GM13976 (cell line): ENCODE measurements around the gene C3orf18.

Experiments used
- DNase-seq: peaks from one replicate; pipeline ENCODE4 v3.0.0; 2012; ENCODE audit warnings: low spot score
- in situ Hi-C: fragments of 300-500 bp; cut with MboI; formaldehyde crosslinking; loops from one replicate; pipeline ENCODE4 v1.12.0; 2022; ENCODE audit warnings: low sequenced_read_pairs, mixed read lengths, inconsistent platforms; ENCODE audit not compliant: unreplicated experiment
- TF ChIP-seq, protein P1 (sequence below): IDR thresholded peaks from 2 replicates; pipeline ENCODE4 v1.5.1; 2012; ENCODE audit warnings: borderline replicate concordance, mild to moderate bottlenecking; ENCODE audit not compliant: insufficient read depth; ENCODE audit errors: extremely low read depth, missing control alignments, control extremely low read depth

The C3orf18 gene

DNA sequence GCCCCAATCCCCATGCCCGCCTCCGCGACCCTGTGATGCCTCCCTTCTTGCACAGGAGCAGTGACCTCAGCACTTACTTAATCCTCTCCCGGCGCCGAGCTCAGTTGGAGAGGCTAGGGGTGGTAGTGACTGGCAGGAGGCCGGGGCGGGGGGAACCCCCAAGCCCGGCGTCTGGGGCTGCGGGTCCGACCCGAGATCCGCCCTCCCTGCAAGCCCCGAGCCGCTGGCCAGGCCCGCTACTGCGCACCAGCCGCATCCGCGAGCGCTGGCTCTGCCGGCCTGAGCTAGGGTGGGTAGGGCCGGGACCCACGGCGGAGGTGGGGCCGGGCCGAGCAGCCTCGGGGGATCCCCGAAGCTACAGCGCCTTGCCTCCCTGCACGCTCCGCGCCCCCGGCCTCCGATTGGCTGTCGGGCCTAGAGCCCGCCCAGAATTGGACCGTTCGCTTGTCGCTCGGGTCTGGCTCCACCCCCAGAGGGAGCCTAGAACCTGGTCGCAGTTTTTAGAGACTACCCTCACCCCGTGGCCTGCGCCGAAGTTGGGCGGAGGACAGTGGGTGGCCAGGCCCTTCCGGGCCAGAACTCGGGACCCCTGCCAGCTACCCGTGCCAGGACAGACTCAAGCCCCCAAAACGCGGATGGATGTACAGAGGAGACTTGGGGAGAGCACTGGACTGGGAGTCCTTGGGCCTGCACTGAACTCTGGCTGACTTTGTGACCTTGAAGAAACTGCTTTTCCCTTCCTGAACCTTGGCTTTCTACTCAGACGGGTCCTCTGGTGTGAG, at the start of gene C3orf18:
TSS of gene C3orf18 (minus strand) at position 362 of the 782 bp plus-strand sequence. CDS start 2,048 bp downstream, outside the sequence.
- in situ Hi-C loops, result no loop called here
- DNase-seq, result peak; percentile 99
- TF ChIP-seq, protein P1, sequence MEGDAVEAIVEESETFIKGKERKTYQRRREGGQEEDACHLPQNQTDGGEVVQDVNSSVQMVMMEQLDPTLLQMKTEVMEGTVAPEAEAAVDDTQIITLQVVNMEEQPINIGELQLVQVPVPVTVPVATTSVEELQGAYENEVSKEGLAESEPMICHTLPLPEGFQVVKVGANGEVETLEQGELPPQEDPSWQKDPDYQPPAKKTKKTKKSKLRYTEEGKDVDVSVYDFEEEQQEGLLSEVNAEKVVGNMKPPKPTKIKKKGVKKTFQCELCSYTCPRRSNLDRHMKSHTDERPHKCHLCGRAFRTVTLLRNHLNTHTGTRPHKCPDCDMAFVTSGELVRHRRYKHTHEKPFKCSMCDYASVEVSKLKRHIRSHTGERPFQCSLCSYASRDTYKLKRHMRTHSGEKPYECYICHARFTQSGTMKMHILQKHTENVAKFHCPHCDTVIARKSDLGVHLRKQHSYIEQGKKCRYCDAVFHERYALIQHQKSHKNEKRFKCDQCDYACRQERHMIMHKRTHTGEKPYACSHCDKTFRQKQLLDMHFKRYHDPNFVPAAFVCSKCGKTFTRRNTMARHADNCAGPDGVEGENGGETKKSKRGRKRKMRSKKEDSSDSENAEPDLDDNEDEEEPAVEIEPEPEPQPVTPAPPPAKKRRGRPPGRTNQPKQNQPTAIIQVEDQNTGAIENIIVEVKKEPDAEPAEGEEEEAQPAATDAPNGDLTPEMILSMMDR, result no peak

DNA sequence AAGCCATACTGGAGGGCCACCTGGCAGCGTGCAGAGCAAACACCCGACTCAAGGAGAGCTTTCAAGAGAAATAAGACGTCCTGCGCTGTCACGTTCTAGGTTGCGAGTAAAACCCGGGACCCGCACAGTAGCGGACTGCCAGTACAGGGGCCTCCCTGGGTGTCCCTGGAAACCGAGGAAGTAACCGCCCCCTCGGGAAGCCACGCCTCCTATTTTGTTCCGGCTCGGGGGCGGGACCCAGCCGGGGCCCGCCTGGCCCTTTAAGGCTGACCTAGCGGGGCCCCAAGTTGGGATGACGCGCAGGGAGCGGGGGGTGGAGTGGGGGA, 49.2 kb upstream of the C3orf18 start:
- TF ChIP-seq, protein P1, result no peak
- in situ Hi-C loops, result no loop called here
- DNase-seq, result peak; percentile 95

DNA sequence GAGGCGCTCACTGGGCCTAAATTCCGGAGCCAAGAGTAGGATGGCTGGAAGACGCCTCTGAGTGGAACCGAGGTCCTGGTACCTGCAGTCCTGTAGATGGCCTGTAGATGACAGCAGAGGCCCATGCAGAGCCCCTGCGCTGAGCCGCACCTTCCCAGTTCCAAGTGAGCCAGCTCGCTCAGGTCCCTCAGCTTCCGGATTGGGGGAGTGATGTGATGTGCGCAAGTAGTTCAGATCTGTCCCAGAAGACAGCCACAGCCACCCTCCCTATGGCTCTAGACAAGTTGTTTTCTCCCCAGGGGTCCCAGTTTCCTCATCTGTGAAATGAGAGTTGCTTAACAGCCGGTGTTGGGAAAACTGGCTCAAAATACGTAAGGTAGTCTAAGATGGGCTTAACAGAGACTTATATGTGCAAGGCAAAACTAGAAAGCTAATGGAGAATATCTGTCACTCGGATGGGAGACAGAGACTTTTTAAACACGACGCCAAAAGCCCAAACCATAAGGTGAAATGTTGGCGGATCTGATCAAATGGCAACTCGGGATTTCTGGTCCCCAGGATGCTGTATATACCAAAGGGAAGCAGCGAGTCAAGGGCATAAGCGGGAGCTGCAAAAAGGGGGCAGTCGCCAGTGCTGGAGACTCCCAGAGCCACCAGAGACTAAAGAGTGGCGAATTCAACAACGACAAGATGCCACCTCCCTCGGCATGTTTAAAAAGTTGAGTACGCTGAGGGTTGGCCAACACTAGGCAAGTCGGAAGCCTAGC, 48.6 kb upstream of the C3orf18 start:
- in situ Hi-C loops, result no loop called here
- DNase-seq, result peak; percentile 85

DNA sequence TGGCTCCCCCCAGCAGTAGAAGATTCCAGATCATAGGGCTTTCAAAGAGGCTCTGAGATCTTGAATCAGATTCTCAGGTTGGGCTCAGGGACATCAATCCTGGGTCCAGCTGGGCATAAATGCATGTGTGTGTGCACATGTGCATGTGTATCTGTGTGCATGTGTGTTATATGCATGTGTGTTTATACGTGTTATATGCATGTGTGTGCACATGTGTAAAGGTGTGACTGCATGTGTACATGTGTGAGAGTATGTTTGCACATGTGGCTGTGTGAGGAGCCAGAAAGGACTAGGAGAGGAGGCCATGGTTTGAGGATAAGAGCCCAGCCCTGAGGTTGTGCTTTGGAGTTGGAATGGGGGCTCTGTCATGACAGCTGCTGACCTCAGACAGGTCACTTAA, 47.6 kb upstream of the C3orf18 start:
- no peak for DNase-seq
- in situ Hi-C loops, result no loop called here
- TF ChIP-seq, protein P1, result no peak

More for the DNA sequence above, 48.6 kb upstream of the C3orf18 start:
- TF ChIP-seq, protein P1, result peak; percentile 97

DNA sequence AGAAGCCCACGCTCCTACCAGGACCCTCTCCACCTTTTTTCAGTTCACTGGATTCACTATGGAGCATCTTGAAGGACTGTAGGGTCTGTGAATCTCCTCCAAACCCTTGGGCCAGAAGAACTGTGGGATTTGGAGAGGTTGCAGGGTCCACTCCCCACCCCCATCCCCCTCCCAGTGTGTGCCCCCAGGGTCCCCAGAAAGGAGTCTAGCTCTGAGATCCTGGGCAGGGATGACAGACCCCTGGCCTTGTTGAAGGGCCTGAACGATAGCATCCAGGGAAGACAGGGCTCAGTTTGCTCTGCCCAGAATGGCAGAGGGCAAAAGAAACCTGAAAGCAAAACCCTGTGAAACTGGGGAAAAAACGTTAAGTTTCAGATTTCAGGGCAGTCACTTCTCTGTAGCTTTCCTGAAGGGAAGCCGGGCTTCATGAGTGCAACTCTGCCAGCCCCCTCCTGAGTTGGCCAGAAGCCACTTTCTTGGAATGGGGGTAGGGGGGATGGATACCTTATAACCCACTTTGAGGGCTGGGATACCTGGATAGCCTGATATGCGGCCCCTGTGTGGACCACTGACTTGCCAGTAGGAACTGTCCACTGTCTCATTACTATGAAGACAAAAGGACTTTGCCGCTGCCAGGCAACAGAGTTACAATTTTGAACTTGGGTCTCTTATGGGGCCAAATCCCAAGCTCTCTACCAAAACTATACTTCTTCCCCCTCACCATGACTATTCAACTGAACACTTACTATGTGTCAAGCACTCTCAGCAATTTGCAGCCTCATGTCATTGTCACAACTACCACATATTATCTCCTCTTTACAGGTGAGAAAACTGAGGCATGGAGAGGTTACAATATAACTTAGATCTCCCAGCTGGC, 45.7 kb upstream of the C3orf18 start:
- TF ChIP-seq, protein P1, result no peak
- no peak for DNase-seq
- in situ Hi-C loops, result loop anchor here (5.0 kb wide), 1 partner anchor 41 kb away; no protein-coding TSS in a partner anchor
